Fibroblast of peridontal ligament (primary cell): ENCODE measurements around the gene SLX9.

ENCODE experiments used
- DNase-seq: peaks from one replicate; pipeline ENCODE4 v3.0.0-alpha.2; 2010; ENCODE audit errors: extremely low read depth

SLX9 gene

DNA sequence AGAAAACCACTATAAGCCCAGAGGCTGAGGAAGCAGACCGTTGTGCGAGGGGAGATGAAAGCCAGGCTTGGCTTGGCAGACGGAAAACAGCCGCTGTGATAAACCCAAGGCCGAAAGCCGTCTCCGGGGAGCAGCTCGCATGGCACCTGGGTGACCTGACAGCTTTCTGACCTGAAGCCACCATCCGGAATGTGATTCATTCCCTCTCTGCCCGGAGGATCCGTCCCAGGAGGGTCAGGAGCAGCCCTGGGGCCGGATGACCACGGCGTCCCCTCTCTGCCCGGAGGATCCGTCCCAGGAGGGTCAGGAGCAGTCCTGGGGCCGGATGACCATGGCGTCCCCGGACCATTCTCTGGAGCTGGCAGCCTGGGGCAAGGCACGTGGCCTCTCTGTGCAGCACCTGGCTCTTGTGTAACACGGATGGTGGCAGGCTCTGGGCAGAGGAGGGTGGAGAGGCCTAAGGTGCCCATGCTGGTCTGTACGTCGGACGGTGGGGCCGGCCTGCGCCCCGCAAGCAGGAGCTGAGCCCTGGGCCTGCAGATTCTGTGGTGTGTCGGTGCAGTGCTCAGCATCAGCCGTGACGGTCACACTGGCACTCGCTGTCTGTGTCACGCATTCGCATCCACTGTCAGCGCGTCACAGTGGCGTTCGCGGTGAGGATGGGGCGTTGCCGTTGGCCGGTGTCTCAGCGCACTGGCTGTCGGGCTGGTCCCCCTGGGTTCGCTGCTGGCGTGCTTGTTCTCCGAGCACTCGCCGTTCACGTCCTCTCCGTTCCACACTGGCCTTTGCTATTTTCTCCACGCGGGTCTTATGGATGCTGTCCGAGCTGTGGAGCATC, 50.3 kb downstream of the SLX9 start:
- DNase-seq: no peak

DNA sequence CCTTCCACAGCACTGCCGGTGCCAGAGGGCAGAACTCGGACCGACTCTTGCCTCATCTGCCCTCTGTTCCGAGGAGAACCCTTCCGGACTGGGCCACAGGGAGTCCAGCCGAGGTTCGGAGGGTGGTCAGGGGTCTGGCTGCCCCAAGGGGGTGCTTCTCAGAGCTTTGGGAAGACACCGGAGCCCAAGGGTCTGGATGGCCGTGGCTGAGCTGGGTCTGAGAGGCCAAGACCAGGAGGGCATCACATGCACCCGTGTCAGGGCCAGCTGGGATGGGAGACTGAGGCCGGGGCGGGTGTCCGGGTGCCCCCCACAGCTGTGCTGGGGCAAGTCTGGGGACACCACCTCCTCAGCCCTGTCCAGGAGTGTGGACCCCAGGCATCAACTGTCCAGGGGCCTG, 51.1 kb downstream of the SLX9 start:
- no peak for DNase-seq

- DNase-seq: no peak
Measured at GRCh38 chr21:44991538-44992483, 52.0 kb downstream of the SLX9 start.

GRCh38 chr21:44992608-44993031, 52.8 kb downstream of the SLX9 start:
- DNase-seq: no peak

- no peak for DNase-seq
Measured at GRCh38 chr21:44993321-44994046, 53.7 kb downstream of the SLX9 start.

GRCh38 chr21:44994047-44994694, 54.3 kb downstream of the SLX9 start:
- no peak for DNase-seq

DNA sequence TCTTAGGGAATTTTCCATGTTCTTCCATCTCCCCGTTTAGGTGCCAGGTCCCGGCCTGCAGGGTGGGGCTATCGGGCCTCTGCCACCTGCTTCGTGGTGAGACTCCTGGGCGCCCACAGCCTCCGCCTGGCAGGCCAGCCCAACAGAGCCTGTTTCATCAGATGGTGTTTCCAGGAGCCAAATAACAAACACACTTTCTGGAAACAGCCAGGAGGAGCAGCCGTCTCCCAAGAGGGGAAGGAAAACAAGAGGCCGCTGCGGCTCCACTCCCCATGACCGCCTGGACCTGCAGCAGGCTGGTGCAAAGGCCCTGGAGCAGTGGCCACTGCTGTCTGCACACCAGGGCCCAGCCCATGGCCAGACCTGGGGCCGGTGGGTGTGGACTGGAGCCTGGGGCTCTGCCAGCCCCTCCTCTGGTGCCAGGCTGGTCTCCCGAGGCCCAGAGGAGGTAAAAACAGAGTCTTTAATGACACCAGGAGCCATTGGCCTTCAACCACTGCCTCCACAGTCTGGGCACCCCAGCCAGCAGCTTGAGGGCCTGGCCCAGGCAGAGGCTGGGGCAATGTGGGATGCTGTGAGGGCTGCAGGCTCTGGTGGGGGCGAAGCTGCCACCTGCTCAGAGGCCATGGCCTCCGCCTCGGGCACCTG, 55.0 kb downstream of the SLX9 start:
- DNase-seq: no peak

DNA sequence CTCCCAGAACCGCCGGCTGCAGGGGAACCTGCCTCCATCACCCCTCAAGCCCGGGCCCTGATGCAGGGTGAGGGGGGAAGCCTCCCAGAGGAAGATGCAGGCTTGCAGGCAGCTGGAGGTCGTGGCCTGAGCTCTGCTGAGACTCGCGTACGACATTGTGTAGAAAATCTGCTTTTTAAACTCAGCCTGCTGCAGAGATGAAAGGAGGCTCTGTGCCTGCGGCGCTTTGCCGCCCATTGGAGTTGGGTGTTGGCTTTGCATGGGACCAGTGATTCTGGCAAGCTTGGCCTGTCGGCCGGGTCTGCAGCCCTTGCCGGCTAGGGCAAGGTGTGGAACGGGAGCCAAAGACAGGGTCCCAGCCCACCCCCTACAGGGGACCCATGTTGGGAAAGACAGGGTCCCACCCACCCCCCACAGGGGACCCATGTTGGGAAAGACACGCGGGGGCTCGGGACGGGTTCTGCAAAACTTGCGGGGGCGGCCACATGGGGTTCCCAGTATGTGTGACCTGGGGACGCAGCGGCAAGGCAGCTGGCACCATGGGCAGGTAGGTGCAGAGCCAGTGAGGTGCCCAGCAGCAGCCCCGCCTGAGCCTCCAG, 55.6 kb downstream of the SLX9 start:
- no peak for DNase-seq

DNA sequence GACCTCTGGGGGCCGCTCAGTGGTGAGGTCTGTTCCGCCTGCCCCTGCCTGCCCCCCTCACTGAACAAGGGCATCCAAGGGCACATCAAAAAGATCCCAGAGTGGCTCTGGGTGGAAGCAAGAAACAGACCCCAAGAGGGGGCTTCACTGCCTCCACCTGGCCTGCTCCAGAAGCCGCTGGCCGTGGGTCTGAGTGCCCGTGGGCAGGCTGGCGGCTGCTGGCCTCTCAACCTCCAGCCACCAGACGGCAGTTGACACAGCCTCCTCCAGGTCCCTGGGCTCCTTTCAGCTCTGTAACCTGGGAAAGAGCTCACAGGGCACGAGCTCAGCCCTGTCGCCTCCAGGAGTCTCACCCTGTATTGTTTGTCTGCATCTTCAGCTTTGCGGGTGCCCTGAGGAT, 56.3 kb downstream of the SLX9 start:
- DNase-seq: no peak

GRCh38 chr21:44996501-44996921, 56.7 kb downstream of the SLX9 start:
- no peak for DNase-seq

GRCh38 chr21:44996983-44997936, 57.4 kb downstream of the SLX9 start:
- DNase-seq: no peak

GRCh38 chr21:44998086-44998620, 58.3 kb downstream of the SLX9 start:
- no peak for DNase-seq

DNA sequence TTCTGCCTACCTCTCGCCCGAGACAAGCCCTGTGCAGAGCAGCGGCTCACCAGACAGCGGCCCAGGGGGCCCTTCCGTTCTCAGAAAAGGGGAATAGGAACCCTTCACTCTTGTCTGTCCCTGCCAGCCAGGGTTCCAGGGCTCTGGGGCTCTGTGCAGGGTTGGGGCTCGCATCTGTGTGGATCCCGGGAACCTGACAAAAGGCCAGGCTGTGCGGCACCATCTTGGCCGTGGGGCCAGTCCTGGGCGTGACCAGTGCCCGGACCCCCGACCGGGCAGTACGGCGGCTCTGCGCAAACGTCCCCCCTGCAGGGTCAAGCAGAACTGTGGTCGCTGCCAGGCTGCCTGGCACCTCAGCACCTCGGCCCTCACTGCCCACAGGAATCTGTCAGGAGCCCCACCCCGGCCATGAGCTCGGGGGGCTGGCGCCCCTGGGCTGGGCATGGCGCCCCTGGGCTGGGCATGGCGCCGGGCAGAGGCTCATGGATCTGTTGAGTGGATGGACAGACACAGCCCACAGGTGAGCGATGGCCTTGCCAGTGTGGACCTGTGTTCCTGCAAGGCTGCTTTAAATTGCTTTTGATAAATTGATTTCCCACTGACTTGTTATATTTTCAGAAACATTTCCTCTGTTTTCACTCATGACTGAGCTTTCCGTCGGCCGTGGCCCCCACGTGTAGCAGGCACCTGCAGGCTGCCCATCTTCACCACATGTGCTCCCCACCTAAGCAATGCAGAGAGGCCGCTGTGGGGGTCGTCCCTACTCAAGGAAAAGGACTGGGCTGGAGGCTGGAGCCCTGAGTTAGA, 59.0 kb downstream of the SLX9 start:
- no peak for DNase-seq

DNA sequence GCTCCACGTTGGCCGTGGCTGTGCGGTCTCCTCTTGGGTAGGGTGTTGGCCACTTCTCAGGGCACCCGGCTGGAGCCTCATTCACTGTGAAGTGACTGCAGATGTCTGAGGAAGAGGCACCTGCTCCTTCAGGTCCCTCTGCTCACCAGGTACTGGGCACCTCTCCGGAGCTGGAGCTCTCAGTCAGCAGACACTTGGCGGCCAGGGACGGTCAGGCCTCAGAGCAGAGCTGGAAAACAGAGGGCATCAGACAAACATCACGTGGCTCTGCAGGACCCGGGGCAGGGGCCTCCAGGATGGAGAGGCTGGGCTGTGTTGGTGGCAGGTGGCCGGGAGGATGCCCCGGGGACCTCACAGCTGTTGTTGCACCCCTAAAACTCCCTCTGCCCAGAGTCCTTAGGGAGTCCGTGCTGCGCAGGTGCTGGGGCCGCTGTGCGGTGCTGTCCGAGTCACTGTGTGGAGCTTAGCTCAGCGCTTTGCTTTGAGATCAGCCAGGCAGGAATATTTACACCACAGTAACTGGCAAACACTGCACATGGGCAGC, 59.7 kb downstream of the SLX9 start:
- DNase-seq: no peak

GRCh38 chr21:44999972-45000636, 60.3 kb downstream of the SLX9 start:
- DNase-seq: no peak

DNA sequence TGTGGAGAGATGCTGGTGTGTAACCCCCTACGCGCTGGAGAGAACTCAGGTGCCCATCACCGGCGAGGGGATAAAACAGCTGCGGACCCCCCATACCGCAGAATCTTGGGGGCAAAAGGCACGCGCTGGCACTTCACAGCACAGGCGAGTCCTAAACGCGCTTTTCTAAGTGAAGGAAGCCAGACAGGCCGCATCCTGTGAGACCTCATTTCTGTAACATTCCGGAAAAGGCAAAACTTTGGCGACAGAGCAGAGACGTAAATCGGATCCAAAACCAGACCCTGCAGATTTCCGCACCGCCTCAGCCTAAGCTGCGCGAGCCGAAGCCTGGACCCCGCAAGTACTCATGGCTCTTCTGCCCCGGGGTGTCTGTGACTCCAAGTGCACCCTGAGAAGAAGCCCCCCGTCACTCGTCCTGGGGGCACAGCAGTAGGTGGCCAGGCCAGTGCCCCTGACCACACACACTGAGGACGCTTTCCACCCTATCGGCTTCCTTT, 60.9 kb downstream of the SLX9 start:
- no peak for DNase-seq
